Measurements from ENCODE around the gene ASH1L.
"Not testable (repeated sequence)": the region's sequence is repeated elsewhere in the genome, so short reads cannot be mapped to it uniquely, and the experiment has no call there.

Gene ASH1L

DNA sequence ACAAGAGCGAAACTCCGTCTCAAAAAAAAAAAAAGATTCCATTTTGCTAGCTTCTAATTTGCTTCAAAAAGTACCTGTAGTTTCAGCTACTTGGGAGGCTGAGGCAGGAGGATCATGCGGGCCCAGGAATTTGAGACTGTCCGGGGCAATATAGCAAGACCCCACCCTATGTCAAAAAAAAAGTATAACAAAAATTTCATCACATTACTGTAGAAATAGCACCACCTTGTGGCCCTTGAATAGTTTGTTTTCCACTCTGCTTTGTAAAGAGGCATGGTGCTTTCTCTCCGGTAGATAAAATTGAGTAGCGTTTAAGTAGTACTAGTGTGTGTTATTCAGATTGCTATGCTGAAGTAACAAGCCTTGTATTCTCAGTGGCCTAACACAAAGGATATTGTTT, 29.2 kb upstream of the ASH1L start:
- H3K4me1 ChIP-seq (ENCODE audit: control insufficient read depth, insufficient read depth, low read length, unreplicated experiment) = no peaks in the 10 kb centered on the region
- no peaks in the 10 kb centered on the region for H3K79me2 ChIP-seq (ENCODE audit: control insufficient read depth, insufficient read depth, low read length, unreplicated experiment)
- H2AFZ ChIP-seq (ENCODE audit: low read length, unreplicated experiment) = no peak overlapping the region
- H3K4me3 ChIP-seq (ENCODE audit: low read depth, low read length) = no peak overlapping the region
- no peaks in the 10 kb centered on the region for H3K27me3 ChIP-seq (ENCODE audit: insufficient read depth, low read length)
- no peak overlapping the region for H3K27ac ChIP-seq (ENCODE audit: low read depth, low read length)
- no peaks in the 10 kb centered on the region for H3K36me3 ChIP-seq (ENCODE audit: insufficient read depth, low read length)

DNA sequence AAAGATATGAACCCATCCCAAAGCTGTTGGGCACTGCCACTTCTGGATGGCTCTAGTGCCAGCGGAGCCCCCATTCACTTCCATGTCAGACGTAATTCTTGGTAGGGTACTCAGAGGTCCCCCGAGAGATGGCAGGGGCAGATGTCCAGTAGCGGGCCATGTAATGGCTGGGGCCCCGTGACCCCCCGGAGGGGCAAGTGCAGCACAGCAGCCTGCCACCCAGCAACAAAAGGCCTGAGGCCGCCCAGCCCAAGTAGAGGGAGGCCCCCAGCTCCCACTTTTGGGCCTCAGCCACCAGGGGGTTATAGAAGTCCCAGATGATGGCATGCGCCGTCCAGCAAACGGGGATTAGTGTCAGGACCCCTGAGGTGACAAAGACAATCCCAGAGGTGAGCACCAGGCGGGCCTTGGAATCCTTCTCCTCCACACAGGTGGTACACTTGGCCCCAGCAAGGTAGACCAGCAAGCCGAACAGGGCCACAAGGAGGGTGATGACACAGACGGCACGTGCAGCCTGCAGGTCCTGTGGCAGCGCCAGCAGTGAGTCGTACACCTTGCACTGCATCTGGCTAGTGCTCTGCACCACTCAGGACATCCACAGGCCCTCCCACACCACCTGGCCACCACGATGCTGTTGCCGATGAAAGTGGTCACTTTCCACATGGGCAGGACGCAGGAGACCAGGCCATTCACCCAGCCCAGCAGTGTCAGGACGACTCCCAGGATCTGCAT, 28.1 kb upstream of the ASH1L start:
- H3K27me3 ChIP-seq (ENCODE audit: insufficient read depth, low read length); H3K27ac ChIP-seq (ENCODE audit: low read depth, low read length); H3K36me3 ChIP-seq (ENCODE audit: insufficient read depth, low read length); H3K4me3 ChIP-seq (ENCODE audit: low read depth, low read length); H3K4me1 ChIP-seq (ENCODE audit: control insufficient read depth, insufficient read depth, low read length, unreplicated experiment); H2AFZ ChIP-seq (ENCODE audit: low read length, unreplicated experiment); H3K79me2 ChIP-seq (ENCODE audit: control insufficient read depth, insufficient read depth, low read length, unreplicated experiment): not testable (repeated sequence)

DNA sequence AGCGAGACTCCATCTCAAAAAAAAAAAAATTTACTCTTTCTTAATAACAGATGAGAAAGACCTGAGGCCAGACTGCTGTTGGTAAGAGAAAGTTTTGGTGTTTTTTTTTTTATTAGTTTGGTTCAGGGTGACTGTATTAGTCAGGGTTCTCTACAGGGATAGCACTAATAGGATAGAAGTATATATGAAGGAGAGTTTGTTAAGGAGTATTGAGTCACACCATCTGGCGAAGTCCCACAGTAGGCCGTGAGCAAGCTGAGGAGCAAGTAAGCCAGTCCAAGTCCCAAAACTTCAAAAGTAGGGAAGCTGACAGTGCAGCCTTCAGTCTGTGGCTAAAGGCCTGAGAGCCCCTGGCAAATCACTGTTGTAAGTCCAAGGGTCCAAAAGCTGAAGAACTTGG, 26.7 kb upstream of the ASH1L start:
- H3K4me3 ChIP-seq (ENCODE audit: low read depth, low read length); H3K27me3 ChIP-seq (ENCODE audit: insufficient read depth, low read length); H3K36me3 ChIP-seq (ENCODE audit: insufficient read depth, low read length); H3K4me1 ChIP-seq (ENCODE audit: control insufficient read depth, insufficient read depth, low read length, unreplicated experiment); H3K79me2 ChIP-seq (ENCODE audit: control insufficient read depth, insufficient read depth, low read length, unreplicated experiment); H3K27ac ChIP-seq (ENCODE audit: low read depth, low read length); H2AFZ ChIP-seq (ENCODE audit: low read length, unreplicated experiment): not testable (repeated sequence)

DNA sequence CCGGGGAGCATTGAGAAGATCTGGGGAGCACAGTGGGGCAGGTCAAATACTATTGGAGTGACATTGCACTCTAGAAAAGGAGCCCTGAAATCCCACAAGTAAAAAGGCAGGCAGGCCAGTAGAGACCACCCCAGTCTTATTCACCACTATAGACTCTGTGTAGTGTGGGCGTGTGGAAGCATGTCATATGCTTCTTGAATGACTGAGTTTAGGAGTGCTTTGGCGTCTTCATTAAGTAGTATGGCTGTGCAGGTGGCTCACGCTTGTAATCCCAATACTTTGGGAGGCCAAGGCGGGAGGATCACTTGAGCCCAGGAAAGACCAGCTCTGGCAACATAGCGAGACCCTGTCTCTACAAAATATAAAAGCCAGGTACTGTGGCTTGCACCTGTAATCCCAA, 21.2 kb upstream of the ASH1L start:
- H3K79me2 ChIP-seq (ENCODE audit: control insufficient read depth, insufficient read depth, low read length, unreplicated experiment); H3K36me3 ChIP-seq (ENCODE audit: insufficient read depth, low read length); H3K4me1 ChIP-seq (ENCODE audit: control insufficient read depth, insufficient read depth, low read length, unreplicated experiment); H3K27ac ChIP-seq (ENCODE audit: low read depth, low read length); H3K4me3 ChIP-seq (ENCODE audit: low read depth, low read length); H2AFZ ChIP-seq (ENCODE audit: low read length, unreplicated experiment); H3K27me3 ChIP-seq (ENCODE audit: insufficient read depth, low read length): not testable (repeated sequence)

DNA sequence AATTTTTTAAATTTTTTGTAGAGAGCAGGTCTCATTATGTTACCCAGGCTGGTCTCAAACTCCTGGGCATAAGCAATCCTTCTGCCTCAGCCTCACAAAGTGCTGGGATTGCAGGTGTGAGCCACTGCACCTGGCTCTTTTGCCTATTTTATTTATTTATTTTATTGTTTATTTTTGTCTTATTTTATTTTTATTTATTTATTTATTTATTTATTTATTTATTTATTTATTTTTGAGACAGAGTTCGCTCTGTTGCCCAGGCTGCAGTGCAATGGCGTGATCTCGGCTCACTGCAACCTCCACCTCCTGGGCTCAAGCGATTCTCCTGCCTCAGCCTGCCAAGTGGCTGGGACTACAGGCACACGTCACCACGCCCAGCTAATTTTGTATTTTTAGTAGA, 13.0 kb upstream of the ASH1L start:
- not testable (repeated sequence) for H3K4me1 ChIP-seq (ENCODE audit: control insufficient read depth, insufficient read depth, low read length, unreplicated experiment); H3K4me3 ChIP-seq (ENCODE audit: low read depth, low read length); H3K27ac ChIP-seq (ENCODE audit: low read depth, low read length); H3K27me3 ChIP-seq (ENCODE audit: insufficient read depth, low read length); H3K36me3 ChIP-seq (ENCODE audit: insufficient read depth, low read length); H2AFZ ChIP-seq (ENCODE audit: low read length, unreplicated experiment)
- H3K79me2 ChIP-seq (ENCODE audit: control insufficient read depth, insufficient read depth, low read length, unreplicated experiment) = peaks cover 18% of the 10 kb centered on the region

DNA sequence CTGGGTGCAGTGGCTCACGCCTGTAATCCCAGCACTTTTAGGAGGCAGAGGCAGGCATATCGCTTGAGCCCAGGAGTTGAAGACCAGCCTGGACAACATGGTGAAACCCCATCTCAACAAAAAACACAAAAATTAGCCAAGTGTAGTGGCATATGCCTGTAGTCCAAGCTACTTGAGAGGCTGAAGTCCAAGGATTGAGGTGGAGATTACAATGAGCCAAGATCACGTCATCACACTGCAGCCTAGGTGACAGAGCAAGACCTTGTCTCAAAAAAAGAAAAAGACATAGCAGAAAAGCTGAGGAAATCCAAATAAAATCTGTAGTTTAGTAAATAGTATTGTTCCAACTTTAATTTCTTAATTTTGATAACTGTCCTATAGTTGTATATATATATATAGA, 11.5 kb upstream of the ASH1L start:
- no peaks in the 10 kb centered on the region for H3K27me3 ChIP-seq (ENCODE audit: insufficient read depth, low read length)
- H3K4me3 ChIP-seq (ENCODE audit: low read depth, low read length) = no peak overlapping the region
- H3K27ac ChIP-seq (ENCODE audit: low read depth, low read length) = no peak overlapping the region
- peaks cover 18% of the 10 kb centered on the region for H3K79me2 ChIP-seq (ENCODE audit: control insufficient read depth, insufficient read depth, low read length, unreplicated experiment)
- H3K36me3 ChIP-seq (ENCODE audit: insufficient read depth, low read length) = no peaks in the 10 kb centered on the region
- H2AFZ ChIP-seq (ENCODE audit: low read length, unreplicated experiment) = no peak overlapping the region
- peaks cover 17% of the 10 kb centered on the region for H3K4me1 ChIP-seq (ENCODE audit: control insufficient read depth, insufficient read depth, low read length, unreplicated experiment)

DNA sequence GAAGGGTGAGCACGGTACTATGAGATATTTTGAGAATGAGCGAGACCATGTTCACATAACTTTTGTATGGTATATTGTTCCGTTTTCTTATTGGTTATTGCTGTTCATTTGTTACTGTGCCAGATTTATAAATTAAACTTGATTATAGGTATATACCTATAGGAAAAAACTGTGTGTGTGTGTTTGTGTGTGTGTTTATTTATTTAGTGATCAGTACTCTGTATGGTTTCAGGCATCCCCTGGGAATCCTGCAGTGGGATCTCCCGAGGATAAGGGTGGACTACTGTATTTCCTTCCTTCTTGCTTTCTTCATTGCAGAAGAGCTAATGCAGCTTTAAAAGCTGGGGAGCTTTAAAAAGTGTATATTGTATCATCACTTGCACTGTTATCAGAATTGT, 8.0 kb upstream of the ASH1L start:
- Histone ChIP-seq H2AFZ (ENCODE audit: low read length, unreplicated experiment) (no peak overlapping the region), H3K4me1 (ENCODE audit: control insufficient read depth, insufficient read depth, low read length, unreplicated experiment) (peaks cover 17% of the 10 kb centered on the region), H3K36me3 (ENCODE audit: insufficient read depth, low read length) (peaks cover 4% of the 10 kb centered on the region; the same call in 1 of the 2 replicates), H3K27ac (ENCODE audit: low read depth, low read length) (peak overlapping the region; percentile 72), H3K4me3 (ENCODE audit: low read depth, low read length) (no peak overlapping the region), H3K79me2 (ENCODE audit: control insufficient read depth, insufficient read depth, low read length, unreplicated experiment) (peaks cover 33% of the 10 kb centered on the region), H3K27me3 (ENCODE audit: insufficient read depth, low read length) (no peaks in the 10 kb centered on the region)

DNA sequence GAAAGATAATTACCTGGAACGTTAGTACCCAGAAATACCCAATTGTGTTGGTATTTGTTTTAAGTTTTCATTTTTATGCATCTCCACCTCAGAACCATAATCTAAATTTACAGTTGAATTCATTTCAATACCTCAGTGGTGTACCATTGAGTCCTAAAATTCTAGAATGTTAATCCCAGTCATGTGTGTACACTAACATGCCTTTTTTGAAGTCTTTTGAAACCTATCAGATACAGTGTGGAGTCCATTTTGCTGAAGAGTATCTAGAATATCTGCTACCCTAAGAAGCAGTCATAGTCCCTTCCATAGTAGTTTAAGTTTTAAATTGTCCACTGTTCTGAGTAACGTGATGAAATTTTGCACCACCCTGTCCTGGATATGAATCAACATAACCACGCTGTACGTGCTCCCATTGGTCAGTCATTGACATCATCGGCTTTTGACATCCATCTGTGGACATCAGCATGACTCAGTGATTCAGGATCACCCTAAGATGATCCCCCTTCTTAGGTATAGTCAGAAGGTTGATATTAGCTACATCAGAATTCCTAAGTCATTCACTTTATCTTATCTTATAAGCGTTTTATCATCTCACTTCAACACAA, 7.5 kb upstream of the ASH1L start:
- peaks cover 8% of the 10 kb centered on the region for H3K36me3 ChIP-seq (ENCODE audit: insufficient read depth, low read length)
- peak overlapping the region; percentile 72 for H3K27ac ChIP-seq (ENCODE audit: low read depth, low read length)
- H3K79me2 ChIP-seq (ENCODE audit: control insufficient read depth, insufficient read depth, low read length, unreplicated experiment) = peaks cover 38% of the 10 kb centered on the region
- H3K4me3 ChIP-seq (ENCODE audit: low read depth, low read length) = no peak overlapping the region
- H2AFZ ChIP-seq (ENCODE audit: low read length, unreplicated experiment) = no peak overlapping the region
- peaks cover 14% of the 10 kb centered on the region for H3K4me1 ChIP-seq (ENCODE audit: control insufficient read depth, insufficient read depth, low read length, unreplicated experiment)
- no peaks in the 10 kb centered on the region for H3K27me3 ChIP-seq (ENCODE audit: insufficient read depth, low read length)

DNA sequence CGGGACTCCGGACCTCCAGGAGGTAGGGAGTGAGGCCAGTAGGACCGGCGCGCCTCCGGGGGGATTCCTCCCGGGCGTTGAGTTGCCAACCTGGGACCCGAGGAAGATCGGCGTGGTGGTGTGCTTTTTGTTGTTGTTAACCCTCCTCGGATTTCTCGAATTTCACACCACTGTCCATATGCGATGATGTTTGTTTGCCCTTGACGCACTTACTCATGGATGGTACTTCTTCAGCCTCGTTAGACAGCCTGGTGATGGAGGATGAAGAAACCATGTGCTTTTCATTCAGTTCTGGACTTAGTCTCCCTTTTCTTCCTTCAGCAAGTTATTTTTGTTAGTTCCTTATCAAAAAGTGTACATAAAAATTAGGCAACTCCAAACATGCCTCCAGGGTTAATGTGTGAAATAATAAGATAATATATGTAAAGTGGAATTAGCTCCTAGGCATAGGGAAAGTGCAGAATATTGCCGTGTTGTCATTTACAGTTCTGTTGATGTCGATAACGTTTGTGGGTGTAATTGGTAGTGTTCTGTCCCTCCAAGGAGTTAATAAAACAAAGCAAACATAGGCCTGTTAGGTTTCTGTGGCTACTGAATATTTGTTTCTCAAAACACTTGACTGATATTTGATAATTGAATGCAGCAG, 897 bp upstream of the ASH1L start:
- peak overlapping the region; percentile 94 for H3K4me3 ChIP-seq (ENCODE audit: low read depth, low read length)
- peaks cover 11% of the 10 kb centered on the region for H3K4me1 ChIP-seq (ENCODE audit: control insufficient read depth, insufficient read depth, low read length, unreplicated experiment)
- not testable (repeated sequence) for H2AFZ ChIP-seq (ENCODE audit: low read length, unreplicated experiment); H3K36me3 ChIP-seq (ENCODE audit: insufficient read depth, low read length); H3K27me3 ChIP-seq (ENCODE audit: insufficient read depth, low read length)
- peaks cover 70% of the 10 kb centered on the region for H3K79me2 ChIP-seq (ENCODE audit: control insufficient read depth, insufficient read depth, low read length, unreplicated experiment)
- H3K27ac ChIP-seq (ENCODE audit: low read depth, low read length) = peak overlapping the region; percentile 95

DNA sequence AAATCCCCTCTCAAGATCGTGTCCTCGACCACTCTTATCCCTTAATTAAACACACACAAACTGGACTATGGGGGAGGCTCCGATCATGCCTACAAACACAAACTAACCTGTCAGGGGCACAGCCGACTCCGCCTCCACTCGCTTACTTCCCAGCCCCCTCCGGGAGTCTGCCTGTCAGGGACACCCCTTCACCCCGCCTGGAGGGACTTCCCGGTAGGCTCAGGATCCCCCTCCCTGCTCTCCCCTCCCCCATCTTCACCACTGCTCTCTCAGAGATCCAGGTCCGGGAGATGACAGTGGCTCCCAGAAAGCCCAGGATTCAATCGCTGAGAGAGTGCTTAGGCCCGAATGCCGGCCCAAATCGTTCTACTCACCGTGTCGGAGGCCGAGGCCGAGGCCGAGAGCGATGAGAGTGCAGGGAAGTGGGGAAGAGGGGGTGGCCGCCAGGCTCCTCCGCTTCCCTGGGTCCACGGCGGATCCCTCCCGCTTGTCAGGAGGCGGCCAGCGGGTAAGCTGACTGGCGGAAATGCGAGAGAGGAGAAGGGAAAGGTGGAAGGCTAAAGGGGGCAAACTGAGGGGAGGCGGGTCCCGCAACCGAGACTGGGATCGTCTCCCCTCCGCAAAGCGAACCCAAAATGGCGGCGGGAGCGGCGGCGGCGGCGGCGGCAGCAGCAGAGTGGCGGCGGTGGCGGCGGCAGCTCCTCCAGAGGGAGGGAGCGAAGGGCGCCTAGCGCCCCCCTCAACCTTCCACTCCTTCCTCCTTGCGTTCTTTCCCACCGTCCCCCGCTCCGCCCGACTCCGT, 623 bp downstream of the ASH1L start:
- peaks cover 81% of the 10 kb centered on the region for H3K79me2 ChIP-seq (ENCODE audit: control insufficient read depth, insufficient read depth, low read length, unreplicated experiment)
- H3K36me3 ChIP-seq (ENCODE audit: insufficient read depth, low read length); H3K27me3 ChIP-seq (ENCODE audit: insufficient read depth, low read length): not testable (repeated sequence)
- peaks cover 11% of the 10 kb centered on the region for H3K4me1 ChIP-seq (ENCODE audit: control insufficient read depth, insufficient read depth, low read length, unreplicated experiment)
- peak overlapping the region; percentile 95 for H3K27ac ChIP-seq (ENCODE audit: low read depth, low read length)
- H2AFZ ChIP-seq (ENCODE audit: low read length, unreplicated experiment) = peak overlapping the region; percentile 77
- H3K4me3 ChIP-seq (ENCODE audit: low read depth, low read length) = peak overlapping the region; percentile 94

Measured in ACC112 (cell line).